HuH-7.5 (cell line): Measurements from ENCODE around the gene CPLX4.

Experiments
- DNase-seq: peaks from one replicate; pipeline ENCODE4 v3.0.0; 2011; ENCODE audit warnings: low spot score

CPLX4 gene

GRCh38 chr18:59306640-59307039 lies 11.8 kb downstream of the CPLX4 start:
- no peak for DNase-seq

GRCh38 chr18:59305295-59305694 lies 13.2 kb downstream of the CPLX4 start:
- no peak for DNase-seq

- no peak for DNase-seq
Measured at GRCh38 chr18:59303656-59304195, 14.7 kb downstream of the CPLX4 start.

- DNase-seq = no peak
Measured at GRCh38 chr18:59303006-59303405, 15.4 kb downstream of the CPLX4 start.

GRCh38 chr18:59301929-59302328 lies 16.5 kb downstream of the CPLX4 start:
- no peak for DNase-seq

- no peak for DNase-seq
Measured at GRCh38 chr18:59300676-59301285, 17.7 kb downstream of the CPLX4 start.

GRCh38 chr18:59298871-59299270 lies 19.6 kb downstream of the CPLX4 start:
- no peak for DNase-seq

- no peak for DNase-seq
Measured at GRCh38 chr18:59293317-59293716, 25.1 kb downstream of the CPLX4 start.

- DNase-seq = no peak
Measured at GRCh38 chr18:59286341-59286740, 32.1 kb downstream of the CPLX4 start.

- no peak for DNase-seq
Measured at GRCh38 chr18:59282341-59282740, 36.1 kb downstream of the CPLX4 start.

- no peak for DNase-seq
Measured at GRCh38 chr18:59279722-59280121, 38.7 kb downstream of the CPLX4 start.

- DNase-seq = no peak
Measured at GRCh38 chr18:59279193-59279592, 39.3 kb downstream of the CPLX4 start.

GRCh38 chr18:59278793-59279192 lies 39.7 kb downstream of the CPLX4 start:
- no peak for DNase-seq

GRCh38 chr18:59276047-59276446 lies 42.4 kb downstream of the CPLX4 start:
- DNase-seq = no peak

- no peak for DNase-seq
Measured at GRCh38 chr18:59275406-59275949, 43.0 kb downstream of the CPLX4 start.

- no peak for DNase-seq
Measured at GRCh38 chr18:59274533-59274928, 43.9 kb downstream of the CPLX4 start.

GRCh38 chr18:59273759-59274532 lies 44.5 kb downstream of the CPLX4 start:
- DNase-seq = no peak

GRCh38 chr18:59272891-59273758 lies 45.3 kb downstream of the CPLX4 start, which contains the start of gene RAX:
RAX (minus strand) TSS chr18:59273454; CDS start chr18:59273206, 248 bp downstream.
- DNase-seq = no peak

GRCh38 chr18:59272221-59272888 lies 46.1 kb downstream of the CPLX4 start:
- no peak for DNase-seq

GRCh38 chr18:59271606-59272220 lies 46.7 kb downstream of the CPLX4 start:
- DNase-seq = no peak

GRCh38 chr18:59270689-59271257 lies 47.7 kb downstream of the CPLX4 start:
- DNase-seq = no peak
